HEK293 (cell line): ENCODE measurements around the gene MSI2.

Source experiments
- BCL11A ChIP-seq: fragments of 450-650 bp; formaldehyde crosslinking; IDR thresholded peaks from 2 replicates; pipeline ENCODE4 v1.5.1; 2016; ENCODE audit warnings: low read depth, missing biosample characterization, missing genetic modification characterization
- ELK4 ChIP-seq: IDR thresholded peaks from 2 replicates; pipeline ENCODE4 v1.6.1; 2011; ENCODE audit warnings: mild to moderate bottlenecking, low read depth, low read length, borderline replicate concordance
- PATZ1 ChIP-seq: fragments of 450-650 bp; formaldehyde crosslinking; IDR thresholded peaks from 2 replicates; pipeline ENCODE4 v1.5.1; 2016; ENCODE audit warnings: missing biosample characterization, missing genetic modification characterization
- SP7 ChIP-seq: fragments of 450-650 bp; formaldehyde crosslinking; IDR thresholded peaks from 2 replicates; pipeline ENCODE4 v1.5.1; 2016; ENCODE audit warnings: missing biosample characterization, missing genetic modification characterization
- ZFP3 ChIP-seq: fragments of 450-650 bp; formaldehyde crosslinking; IDR thresholded peaks from 2 replicates; pipeline ENCODE4 v1.5.1; 2016; ENCODE audit warnings: low read depth, missing biosample characterization, missing genetic modification characterization
- ZNF292 ChIP-seq: fragments of 450-650 bp; formaldehyde crosslinking; IDR thresholded peaks from 2 replicates; pipeline ENCODE4 v1.5.1; 2016; ENCODE audit warnings: low read depth, missing biosample characterization, missing genetic modification characterization, borderline replicate concordance
- ZNF747 ChIP-seq: fragments of 450-650 bp; formaldehyde crosslinking; IDR thresholded peaks from 2 replicates; pipeline ENCODE4 v1.5.1; 2016; ENCODE audit warnings: missing biosample characterization, missing genetic modification characterization
- TF ChIP-seq, protein P1 (sequence below): fragments of 450-650 bp; formaldehyde crosslinking; IDR thresholded peaks from 2 replicates; pipeline ENCODE4 v1.5.1; 2016; ENCODE audit warnings: missing biosample characterization, missing genetic modification characterization
- TF ChIP-seq, protein P2 (sequence below): fragments of 450-650 bp; formaldehyde crosslinking; IDR thresholded peaks from 2 replicates; pipeline ENCODE4; 2016; ENCODE audit warnings: missing biosample characterization, missing genetic modification characterization

DNA sequence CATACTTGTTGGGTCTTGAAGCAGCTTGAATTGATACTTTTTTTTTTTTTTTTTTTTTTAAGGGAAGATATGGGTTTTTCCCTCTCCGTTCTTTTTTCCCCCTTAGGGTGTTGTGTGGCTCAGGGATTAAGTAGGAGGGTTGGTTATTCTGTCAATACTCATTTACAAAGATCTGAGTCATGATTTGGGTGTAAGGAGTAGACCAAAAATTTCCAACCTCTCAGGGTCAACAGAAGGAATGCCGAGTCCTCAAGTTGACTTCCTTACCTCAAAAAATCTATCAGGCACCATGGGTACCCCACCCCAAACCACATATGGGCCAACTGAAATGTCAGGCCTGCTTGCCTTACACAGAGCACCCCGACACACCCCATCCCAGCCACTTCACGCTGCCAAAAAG lies 258.3 kb downstream of the MSI2 start:
- no peak for TF ChIP-seq ZNF747 (tag by site-specific recombination)
- TF ChIP-seq, protein P1, sequence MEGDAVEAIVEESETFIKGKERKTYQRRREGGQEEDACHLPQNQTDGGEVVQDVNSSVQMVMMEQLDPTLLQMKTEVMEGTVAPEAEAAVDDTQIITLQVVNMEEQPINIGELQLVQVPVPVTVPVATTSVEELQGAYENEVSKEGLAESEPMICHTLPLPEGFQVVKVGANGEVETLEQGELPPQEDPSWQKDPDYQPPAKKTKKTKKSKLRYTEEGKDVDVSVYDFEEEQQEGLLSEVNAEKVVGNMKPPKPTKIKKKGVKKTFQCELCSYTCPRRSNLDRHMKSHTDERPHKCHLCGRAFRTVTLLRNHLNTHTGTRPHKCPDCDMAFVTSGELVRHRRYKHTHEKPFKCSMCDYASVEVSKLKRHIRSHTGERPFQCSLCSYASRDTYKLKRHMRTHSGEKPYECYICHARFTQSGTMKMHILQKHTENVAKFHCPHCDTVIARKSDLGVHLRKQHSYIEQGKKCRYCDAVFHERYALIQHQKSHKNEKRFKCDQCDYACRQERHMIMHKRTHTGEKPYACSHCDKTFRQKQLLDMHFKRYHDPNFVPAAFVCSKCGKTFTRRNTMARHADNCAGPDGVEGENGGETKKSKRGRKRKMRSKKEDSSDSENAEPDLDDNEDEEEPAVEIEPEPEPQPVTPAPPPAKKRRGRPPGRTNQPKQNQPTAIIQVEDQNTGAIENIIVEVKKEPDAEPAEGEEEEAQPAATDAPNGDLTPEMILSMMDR (tag by site-specific recombination), result no peak
- no peak for TF ChIP-seq PATZ1 (tag by site-specific recombination)
- TF ChIP-seq, protein P2, sequence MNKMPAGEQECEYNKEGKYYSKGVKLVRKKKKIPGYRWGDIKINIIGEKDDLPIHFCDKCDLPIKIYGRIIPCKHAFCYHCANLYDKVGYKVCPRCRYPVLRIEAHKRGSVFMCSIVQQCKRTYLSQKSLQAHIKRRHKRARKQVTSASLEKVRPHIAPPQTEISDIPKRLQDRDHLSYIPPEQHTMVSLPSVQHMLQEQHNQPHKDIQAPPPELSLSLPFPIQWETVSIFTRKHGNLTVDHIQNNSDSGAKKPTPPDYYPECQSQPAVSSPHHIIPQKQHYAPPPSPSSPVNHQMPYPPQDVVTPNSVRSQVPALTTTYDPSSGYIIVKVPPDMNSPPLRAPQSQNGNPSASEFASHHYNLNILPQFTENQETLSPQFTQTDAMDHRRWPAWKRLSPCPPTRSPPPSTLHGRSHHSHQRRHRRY (tag by site-specific recombination), result no peak
- TF ChIP-seq ZNF292 (tag by site-specific recombination), result no peak
- no peak for TF ChIP-seq BCL11A (tag by site-specific recombination)
- TF ChIP-seq ZFP3 (tag by site-specific recombination), result no peak
- no peak for TF ChIP-seq SP7 (tag by site-specific recombination)
- no peak for TF ChIP-seq ELK4
